SHP77 treated with DMSO at 0.1 percent for 48 hours (cell line): Measurements from ENCODE around the gene WNT6.
"Not testable (repeated sequence)": the region's sequence is repeated elsewhere in the genome, so short reads cannot be mapped to it uniquely, and the experiment has no call there.

Source experiments
- DNase-seq: peaks from one replicate; lab custom pipeline; 2025; lab: John Stamatoyannopoulos, UW

The WNT6 gene

DNA sequence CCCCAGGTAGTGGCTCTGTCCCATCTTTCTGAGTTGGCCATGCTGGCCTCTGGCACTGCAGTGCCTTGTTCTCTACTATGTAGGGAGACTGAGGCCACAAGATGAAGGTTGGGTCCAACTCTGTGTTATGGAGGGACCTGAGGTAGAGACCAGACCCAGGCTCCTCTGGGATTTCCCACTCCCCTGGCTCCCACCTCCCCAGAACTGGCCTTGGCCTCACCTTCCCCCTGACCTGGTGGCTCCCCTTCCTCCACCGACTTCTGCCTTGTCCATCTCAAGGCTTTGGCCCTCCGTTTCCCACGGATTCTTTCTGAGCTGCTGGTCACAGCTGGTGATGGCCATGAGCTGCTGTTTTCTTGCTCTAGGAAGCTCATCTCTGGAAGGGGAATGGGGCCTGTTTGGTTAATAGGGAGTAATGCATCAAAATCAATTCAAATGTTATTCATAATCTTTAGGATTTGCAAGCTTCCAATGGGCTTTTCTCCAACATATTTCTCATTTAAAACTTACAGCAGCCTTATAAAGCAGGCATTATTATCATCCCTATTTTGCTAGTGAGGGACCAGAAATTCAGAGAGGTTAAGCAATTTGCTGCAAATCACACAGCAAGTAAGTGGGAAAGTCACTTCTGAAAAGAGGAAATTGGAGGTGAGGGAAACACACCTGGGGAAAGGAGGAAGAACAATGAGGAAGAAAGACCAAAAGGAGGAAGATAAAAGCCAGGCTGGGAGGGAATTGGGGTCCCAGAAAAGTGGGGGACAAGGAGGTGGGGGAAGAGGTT lies 28.9 kb upstream of the WNT6 start:
- DNase-seq, result no peak

DNA sequence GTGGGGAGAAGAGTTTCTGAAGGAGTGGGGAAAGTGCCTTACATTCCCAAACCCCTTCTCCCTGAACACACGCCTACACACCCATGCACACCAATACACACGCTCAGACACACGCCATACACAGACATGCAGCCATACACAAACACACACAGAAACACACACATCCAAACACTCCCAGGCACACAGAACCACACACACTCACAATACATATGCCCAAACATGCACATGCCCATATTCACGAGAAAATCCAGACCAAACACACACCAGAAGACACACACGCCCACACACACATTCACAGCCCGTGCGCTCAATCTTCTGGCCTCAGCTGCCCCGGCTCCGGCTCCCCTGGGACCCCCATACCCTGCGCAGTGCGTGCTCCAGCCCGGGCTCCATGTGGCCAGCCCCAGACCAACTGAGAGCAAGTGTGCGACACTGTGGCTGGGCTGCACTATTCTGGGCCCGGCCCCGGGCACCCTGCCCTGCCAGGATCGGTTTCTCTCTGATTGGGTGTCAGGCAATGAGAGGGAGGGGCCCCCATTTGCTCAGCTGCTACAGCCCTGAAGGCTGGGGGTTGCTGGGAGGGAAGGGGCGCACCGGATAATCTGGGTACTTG lies 28.1 kb upstream of the WNT6 start, which contains the start of gene PRKAG3:
PRKAG3 (minus strand) TSS at position 426 of the 613 bp plus-strand sequence.
- no peak for DNase-seq

DNA sequence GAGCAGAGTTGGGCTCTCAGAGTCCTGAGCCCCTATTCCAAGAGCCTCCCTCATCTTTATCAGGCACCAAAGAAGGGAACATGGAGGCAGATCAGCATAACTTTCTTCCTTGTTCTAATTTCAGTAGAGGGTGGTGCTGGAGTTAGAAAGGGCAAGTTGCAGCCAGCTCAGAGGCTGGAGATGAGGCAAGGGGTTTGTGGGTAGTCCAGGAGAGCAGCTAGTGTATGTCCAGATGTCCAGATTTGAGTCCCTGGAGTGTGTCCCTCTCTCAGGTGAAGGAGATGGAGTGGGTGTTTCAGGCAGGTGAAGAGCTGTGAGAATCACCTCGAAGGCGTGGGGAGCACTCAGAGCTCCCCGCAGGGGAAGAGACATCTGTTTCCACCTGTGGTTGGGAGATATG lies 27.5 kb upstream of the WNT6 start:
- DNase-seq, result no peak

DNA sequence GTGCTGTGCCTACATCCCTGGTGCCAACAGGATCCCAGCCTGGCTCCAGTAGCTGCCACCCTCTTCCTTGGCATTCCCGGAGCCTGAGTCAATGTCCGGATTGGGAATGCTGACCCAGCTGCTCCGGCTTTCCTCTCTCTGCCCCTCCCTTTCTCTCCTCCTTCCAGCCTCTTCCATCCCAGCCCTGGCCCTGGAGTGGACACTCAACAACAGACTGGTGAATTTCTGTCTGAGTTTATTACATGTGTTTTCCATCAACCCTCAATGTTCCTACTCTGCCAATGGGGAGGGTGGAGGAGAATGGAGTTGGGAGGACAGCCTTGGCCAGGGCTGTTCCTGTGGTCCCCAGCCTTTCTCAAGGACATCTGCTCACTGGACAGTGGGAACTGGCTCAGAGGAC lies 27.1 kb upstream of the WNT6 start:
- DNase-seq, result no peak

GRCh38 chr2:218833023-218833609 lies 26.5 kb upstream of the WNT6 start:
- no peak for DNase-seq

DNA sequence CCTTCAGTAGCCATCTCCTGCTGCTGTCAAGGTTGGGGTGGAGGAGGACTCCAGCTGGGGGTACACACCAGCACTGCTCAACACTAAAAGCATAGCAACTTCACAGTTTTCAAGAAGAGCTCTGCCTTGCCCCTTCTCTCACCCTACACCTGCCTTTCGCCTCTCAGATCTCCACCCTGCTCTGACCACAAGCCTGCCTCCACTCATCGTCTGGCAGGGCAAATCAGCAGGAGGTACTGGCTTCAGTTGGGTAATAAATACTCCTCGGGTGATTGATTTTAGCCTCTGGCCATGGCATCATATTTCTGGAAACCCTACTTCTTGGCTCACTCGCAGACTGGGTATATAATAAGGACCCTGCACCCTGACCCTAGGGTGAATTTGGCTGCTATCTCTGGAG lies 24.9 kb upstream of the WNT6 start:
- DNase-seq, result no peak

- no peak for DNase-seq
These were observed 22.1 kb upstream of the WNT6 start for GRCh38 chr2:218837495-218837894.

DNA sequence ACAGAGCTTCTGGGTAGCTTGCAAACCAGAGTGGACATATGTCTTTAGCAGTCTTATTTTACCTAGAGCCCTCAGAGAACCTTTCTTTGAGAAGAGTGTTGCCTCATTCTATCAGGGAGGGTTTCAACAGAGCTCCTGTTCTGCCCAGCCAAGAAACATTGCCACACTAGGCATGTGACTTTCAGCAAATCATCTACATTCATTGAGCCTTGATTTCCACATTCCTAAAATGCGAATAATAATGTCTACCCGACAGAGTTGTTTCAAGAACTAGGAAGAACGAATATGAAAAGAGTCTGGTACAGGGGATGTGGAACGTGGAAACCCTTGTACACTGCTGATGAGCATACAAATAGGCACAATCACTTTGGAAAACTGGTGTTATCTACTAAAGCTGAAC lies 20.2 kb upstream of the WNT6 start:
- DNase-seq, result no peak

DNA sequence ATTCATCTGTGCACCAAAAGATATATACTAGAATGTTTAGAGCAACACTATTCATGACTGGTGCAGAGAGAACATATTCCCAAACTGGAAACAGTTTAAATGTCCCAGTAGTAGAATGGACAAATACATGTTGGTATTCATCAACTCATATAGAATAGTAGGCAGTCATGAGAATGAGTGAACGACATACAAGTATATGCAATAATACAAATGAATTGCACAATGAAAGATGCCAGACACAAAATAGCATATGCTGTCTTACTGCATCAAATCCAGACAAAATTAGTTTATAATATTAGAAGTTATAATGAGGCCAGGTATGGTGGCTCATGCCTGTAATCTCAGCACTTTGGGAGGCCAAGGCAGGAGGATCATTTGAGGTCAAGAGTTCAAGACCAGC lies 19.7 kb upstream of the WNT6 start:
- no peak for DNase-seq

DNA sequence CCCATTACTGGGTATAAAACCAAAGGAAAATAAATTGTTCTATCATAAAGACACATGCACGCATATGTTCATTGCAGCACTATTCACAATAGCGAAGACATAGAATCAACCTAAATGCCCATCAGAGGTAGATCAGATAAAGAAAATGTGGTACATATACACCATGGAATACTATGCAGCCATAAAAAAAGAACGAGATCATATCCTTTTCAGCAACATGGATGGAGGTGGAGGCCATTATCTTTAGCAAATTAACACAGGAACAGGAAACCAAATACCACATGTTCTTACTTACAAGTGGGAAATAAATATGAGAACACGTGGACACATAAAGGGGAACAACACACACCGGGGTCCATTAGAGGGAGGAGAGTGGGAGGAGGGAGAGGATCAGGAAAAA lies 15.3 kb upstream of the WNT6 start:
- not testable (repeated sequence) for DNase-seq

GRCh38 chr2:218846963-218847362 lies 12.6 kb upstream of the WNT6 start:
- DNase-seq, result not testable (repeated sequence)

- no peak for DNase-seq
These were observed 9.9 kb upstream of the WNT6 start for GRCh38 chr2:218849721-218850120.

GRCh38 chr2:218850796-218851195 lies 8.8 kb upstream of the WNT6 start:
- no peak for DNase-seq

GRCh38 chr2:218851286-218851685 lies 8.3 kb upstream of the WNT6 start:
- DNase-seq, result no peak

DNA sequence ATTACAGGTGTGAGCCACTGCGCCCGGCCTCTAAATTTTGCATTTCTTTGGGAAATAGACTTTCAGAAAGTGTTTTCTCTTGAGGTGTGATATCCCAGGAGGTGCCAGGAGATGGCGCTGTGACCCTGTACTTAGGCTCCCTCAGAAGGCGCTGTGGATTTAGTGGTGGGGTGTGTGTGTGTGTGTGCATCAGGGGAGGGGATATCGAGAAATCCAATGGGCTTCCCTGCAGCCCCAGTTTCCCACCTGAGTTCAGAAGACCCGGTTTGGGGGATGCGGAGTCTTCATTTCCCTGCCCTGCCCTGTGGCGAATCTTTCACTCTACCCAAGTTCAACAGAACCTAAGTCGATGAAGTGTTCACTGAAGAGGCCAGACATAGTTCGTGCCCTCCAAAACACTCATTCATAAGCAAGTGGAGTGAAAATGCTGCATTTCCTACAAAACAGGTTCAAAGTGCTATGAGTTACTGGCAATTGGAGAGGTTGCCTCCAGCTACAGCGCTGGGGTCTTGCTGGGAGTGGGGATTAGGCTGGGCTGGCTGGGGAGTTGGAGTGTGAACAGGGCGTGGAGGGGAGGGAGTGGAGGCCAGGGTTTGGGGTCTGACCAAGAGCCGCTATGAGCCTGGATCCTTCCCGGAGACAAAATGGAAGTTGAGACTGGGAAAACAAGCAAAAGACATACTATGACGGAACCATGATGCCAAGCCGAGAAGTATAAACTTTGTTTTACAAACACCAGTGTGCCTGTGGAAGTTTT lies 6.5 kb upstream of the WNT6 start:
- peak; percentile 10 for DNase-seq

DNA sequence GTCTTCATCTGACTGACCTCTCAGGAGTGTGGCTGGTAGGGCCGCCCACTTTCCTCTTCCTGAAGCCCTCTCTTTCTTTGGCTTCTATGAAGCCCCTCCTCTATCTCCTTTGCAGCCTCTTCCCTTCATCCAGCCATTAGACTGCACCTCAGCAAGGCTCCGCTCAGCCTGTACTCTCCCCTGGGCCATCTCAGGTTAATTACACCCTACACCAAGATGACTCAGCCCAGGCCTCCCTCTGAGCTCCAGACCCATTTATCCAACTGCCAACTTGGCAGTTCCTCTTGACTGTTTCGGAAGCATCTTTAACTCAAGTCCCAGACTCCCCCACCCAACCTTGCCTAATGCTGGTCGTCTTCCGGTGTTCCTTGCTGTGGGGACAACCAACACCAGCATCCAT lies 5.8 kb upstream of the WNT6 start:
- no peak for DNase-seq

DNA sequence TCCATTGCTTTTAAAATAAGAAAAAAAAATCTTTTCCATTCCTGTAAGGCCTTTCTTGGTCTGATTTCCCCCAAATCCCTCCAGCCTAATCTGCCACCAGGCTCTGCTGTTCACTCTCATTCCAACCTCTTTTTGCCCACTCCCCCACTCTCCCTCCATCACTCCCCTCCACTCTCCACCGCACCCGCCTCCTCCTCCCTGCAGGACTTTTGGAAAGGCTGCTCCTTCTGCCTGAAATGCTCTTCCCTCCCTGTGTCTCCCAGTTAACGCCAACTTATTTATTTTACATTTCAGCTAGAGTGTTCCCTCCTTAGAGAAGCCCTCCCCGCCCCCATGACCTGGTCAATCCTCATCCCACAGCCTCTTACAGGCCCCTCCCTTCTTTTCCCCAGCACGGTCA lies 4.7 kb upstream of the WNT6 start:
- DNase-seq, result no peak

DNA sequence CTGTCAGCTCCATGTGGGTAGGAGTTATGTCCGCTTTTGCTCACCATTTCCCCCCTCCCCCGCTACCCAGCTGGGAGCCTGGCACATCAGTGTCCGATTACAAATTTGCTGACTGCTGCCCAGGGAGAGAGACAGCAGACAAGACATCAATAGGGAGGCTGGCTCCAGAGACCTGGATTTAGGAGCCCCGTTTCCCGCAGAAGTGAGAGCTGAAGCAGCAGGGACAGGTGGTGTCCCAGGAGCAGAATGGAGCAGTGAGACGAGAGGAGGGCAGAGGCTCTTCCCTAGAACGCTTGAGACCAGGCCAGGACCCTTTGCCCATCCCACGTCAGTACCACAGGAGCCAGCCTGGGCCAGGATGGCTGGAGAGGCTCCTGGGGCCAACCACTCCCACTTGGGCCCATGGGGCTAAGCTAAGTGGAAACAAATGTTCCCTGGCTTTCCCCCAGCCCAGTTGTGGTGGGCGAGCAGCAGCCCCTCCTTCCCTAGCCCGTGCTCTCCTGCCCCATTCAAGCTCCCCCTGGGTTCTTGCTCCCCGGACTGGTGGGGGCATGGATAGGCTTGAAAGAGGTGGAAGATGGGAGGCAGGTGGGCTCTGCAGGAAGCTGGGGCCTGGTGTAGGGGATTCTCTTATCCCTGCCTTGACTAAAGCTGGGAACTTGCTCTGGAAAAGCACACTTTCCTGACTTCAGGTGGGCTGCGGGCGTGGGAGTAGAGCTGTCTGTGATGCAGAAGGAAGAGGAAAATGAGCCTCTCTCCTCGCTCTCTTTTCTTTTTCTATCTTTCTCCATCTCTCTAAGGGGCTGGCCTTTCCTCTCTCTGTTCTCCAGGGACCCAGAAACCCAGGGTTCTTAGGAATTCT lies 4.1 kb upstream of the WNT6 start:
- no peak for DNase-seq

GRCh38 chr2:218856167-218856895 lies 3.3 kb upstream of the WNT6 start:
- no peak for DNase-seq

- DNase-seq, result no peak
These were observed 2.7 kb upstream of the WNT6 start for GRCh38 chr2:218856896-218857243.
